ENCODE data around the gene AUTS2.
A peak's percentile ranks its signal among the peaks of the same experiment; 100 is the strongest.

Gene AUTS2

DNA sequence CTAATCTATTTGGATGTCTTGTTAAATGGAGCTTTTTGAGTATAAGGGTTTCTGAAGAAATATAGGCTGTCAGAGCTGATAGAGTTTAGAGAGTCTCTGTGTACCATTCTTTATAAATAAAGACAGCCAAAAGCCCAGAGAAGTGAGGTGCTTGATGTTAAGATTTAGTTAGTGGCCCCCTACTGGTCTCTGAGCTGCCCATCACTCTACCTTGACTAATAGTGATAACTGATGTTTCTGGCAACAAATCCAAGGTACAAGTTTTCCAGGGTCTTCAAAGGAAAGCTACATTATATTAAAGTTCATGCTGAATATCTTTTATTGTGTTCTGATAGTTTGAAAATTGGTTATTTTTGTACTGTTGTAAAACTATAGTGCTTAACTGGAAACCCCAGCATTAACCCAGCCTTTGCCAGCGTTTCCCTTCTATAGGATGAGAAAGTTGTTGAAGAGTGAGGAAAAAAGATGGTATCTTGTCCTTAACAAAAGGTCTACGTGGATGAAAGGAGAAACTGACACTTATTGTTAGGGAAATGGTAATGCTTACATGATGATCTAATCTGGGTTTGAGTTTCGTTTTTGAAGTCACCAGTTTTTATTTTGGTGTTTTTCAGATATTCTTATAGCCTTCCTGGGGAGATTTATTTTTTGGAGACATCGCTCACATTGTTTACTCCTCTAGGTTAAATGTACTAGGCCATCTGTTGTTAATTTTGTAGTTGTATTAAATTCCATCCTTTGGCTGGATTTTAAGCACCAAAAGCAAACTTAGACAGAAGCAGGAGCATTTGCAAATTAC lies 79.0 kb downstream of the AUTS2 start:
- DNase-seq: no peak
- in situ Hi-C loops (cut with MboI; ENCODE audit: low pct_unique_long_range_greater_than_20kb, low sequenced_read_pairs): no loop called here

DNA sequence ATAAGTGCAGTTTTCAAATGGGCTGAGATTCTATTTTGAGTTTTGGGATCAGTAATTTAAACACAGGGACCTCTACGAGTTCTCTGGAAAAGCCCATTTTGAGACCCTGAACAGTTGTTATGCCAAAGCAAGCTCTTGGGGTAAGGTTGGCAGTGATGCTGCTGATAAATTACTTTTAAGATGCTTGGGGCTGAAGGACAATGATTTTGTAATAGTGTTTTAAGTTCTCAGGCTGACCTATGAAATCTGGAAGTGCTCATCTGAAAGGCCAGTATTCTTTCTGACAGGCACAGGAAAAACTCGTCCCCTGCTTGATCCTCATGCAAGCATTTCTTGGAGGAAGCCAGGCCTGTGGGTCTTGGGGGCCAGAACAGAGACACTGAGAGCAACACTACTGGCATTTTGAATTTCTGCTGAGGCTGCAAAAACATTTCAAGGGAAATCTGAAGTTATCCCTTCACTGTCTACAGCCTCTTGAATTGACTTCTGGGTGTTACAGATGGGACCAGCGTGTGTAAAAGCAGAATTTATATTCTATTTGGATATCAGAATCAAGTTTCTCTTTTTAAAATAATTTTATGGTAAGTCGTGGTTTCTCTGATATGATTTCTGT lies 79.7 kb downstream of the AUTS2 start:
- in situ Hi-C loops (cut with MboI; ENCODE audit: low pct_unique_long_range_greater_than_20kb, low sequenced_read_pairs): no loop called here
- DNase-seq: no peak

DNA sequence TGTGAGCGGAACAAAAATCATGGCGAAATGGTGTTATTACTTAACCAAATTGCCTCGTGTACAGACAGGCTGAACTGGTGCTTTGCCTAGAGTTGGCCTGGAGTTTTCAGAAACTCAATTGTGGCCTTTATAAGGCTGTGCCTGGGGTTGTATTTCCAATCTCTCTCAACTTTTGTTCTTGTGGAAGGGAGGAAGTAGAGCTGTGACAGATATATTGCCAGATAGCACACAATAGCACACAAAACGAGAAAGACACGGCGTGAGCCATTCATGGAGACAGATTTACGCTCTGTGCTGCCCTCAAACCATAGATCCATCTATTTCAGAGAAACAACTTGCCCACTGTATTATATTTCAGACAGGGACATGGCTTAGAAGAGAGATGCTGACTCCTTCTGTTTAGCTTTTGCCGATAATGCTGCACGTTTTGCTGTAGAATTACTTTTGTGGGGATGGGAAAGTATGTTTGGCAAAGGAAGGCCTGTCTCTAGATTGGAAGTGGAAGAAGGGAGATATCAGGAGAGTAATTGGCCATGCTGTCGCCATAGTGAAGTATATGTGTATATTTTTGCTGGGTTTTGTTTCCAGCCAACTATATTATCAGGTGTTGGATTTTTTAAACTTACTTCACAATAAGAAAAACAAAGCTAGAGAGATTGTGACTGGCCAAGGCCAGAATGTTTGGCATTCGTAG lies 80.4 kb downstream of the AUTS2 start:
- peak; percentile 9 for DNase-seq
- in situ Hi-C loops (cut with MboI; ENCODE audit: low pct_unique_long_range_greater_than_20kb, low sequenced_read_pairs): no loop called here

DNA sequence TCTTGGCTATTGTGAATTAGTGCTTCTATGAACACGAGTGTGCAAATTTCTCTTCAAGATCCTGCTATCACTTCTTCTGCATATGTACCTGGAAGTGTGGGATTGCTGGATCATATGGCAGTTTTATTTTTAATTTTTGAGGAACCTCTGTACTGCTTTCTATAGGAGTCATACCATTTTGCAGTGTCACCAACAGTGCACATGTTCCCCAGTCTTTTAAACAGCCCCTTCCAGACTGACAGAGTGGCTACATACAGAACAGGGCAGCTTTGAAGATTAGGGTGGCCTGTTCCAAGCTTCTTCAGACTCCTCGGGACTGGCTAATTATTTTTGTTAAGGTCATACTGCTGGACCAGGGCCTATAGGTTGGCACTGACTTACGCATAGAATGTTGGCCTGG lies 82.9 kb downstream of the AUTS2 start:
- in situ Hi-C loops (cut with MboI; ENCODE audit: low pct_unique_long_range_greater_than_20kb, low sequenced_read_pairs): no loop called here
- DNase-seq: no peak

DNA sequence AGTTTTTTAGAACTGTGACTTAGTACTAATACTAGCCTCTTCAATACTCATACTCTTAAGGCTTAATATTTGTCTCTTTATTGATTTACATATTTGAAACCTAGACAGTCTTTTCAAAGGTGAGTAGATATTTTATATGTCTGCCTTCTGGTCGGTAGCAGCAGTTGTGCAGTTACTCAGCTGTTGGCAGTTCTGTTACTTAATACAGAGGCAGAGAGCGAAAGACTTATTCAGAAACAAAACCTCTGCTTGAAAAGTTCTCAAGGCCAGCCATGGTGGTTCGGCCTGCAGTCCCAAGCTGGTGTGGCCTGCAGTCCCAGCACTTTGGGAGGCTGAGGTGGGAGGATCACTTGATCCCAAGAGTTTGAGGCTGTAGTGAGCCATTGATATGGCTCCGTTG lies 84.2 kb downstream of the AUTS2 start:
- no peak for DNase-seq

DNA sequence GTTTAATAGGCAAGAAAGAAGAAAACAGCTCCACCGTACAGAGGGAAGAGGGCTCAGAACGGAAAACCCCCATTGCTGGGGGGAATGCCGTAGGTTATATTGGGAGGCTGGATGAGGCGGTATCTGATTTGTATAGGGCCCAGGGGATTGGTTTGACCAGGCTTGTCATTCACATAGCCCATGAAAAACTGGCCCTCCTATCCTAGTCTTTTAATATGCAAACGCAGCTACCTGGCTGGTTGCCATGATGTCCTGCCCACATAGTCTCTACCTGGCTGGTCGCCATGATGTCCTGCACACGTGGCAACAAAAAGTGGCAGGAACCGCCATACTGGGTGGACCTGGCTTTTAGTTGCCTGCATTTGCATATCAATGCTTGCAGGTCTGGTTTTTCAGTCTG lies 84.7 kb downstream of the AUTS2 start:
- no peak for DNase-seq
- in situ Hi-C loops (cut with MboI; ENCODE audit: low pct_unique_long_range_greater_than_20kb, low sequenced_read_pairs): no loop called here

More for the DNA sequence above, 84.2 kb downstream of the AUTS2 start:
- in situ Hi-C loops (cut with MboI; ENCODE audit: low pct_unique_long_range_greater_than_20kb, low sequenced_read_pairs): no loop called here

DNA sequence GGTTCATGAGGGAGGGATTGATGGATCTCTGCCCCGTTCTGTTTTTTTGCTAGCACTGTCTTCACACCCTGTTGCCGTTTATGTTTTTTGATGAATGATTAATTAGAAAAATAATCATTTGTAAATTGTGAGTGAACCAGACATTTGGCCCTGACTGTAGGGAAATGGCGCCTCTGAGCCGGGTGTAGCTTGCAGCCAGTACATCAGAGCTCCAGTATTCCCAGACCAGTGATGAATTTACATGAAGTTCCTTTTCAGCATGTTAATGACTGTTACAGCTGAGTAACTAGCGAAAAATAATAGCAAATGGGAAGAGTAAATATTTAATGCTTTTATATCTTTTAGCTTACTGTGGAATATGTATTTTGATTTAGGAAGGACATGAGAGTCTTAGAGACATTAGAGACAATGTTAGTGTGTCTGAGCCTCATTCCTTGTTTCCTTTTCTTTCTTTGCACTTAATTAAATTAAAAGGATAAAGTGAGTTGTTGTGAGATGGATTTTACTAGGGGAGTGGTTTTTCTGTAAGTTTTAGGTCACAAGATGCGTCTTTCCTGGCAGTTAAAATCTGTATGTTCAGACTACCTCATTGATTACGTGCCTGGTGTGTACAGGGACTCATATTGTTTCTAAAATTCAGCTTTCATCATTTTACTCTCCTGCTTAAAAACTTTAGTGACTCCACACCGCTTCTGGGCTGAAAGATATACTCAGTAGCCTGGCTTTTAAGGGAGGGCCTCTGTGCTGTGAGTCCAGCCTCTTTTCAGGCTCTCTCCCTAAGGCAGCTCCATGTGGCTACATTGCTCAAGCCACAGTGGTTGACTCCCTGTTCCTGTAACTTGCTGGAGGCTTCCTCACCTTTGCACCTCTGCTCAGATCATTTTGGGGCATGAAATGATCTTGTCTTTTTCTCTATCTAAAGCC lies 86.4 kb downstream of the AUTS2 start:
- no peak for DNase-seq
- in situ Hi-C loops (cut with MboI; ENCODE audit: low pct_unique_long_range_greater_than_20kb, low sequenced_read_pairs): no loop called here

DNA sequence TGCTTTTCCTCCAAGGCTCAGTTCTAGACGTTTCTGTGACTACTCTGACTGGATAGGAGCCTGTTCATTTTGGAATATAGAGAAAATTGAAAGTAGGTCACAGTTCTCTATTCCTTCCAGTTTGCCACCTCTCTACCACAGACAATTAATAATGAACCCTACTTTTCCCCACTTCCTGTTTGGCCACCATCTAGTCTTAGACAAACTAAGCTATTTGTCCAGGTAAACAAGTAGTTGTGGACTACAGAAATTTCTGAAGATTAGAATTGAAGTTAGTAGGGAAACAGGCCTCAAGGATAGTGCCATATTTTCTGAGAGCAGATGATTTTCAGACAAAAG lies 87.0 kb downstream of the AUTS2 start:
- in situ Hi-C loops (cut with MboI; ENCODE audit: low pct_unique_long_range_greater_than_20kb, low sequenced_read_pairs): no loop called here
- DNase-seq: no peak

DNA sequence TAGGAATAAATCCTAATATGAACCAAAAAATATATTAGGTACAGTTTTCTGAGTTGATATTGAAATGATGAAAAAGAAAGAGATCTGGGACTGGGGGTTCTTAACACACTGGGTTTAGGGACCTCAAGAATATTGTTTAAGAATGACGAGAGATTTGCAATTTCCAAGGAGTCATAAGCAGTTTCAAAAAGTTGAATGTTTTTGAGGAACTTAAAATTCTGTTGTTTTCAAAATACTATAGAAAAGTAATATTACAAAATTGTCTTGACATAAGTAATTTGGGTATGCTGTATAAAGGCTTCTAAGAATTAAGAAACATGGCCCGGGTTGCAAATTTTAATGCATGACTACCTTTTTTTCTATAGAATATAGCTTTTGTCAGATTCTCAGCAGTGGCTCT lies 88.1 kb downstream of the AUTS2 start:
- DNase-seq: no peak
- in situ Hi-C loops (cut with MboI; ENCODE audit: low pct_unique_long_range_greater_than_20kb, low sequenced_read_pairs): no loop called here

DNA sequence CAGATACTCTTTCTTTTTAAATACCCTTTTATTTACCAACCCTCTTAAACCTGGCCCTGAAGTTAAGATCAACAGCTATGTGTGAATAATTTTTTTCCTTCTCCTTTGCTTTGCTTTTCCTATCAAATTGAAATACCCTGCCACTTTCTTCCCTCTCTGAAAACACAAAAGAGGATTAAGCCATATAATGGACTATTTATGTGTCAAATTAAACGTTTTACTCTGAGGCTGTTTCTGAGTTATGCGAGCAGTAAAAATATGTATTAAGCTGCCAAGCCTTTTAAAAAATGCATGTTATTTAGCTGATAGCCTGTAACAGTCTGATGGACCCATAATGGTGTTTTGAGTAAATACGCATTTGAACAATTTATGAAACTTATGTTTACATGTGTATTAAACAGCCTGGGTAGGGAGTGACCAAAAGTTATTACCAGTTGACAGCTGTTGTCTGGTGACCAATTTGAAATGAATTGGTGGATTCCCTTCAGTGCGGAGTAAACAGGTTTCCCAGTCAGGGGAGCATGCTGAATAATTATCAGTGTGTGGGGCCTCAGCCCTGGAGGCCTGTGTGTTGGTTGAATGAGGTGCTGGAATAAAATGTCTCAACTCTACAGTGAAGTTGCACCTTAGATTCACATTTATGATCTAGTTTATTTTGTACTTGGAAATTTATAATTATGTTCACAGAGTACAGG lies 89.6 kb downstream of the AUTS2 start:
- in situ Hi-C loops (cut with MboI; ENCODE audit: low pct_unique_long_range_greater_than_20kb, low sequenced_read_pairs): no loop called here
- DNase-seq: no peak

DNA sequence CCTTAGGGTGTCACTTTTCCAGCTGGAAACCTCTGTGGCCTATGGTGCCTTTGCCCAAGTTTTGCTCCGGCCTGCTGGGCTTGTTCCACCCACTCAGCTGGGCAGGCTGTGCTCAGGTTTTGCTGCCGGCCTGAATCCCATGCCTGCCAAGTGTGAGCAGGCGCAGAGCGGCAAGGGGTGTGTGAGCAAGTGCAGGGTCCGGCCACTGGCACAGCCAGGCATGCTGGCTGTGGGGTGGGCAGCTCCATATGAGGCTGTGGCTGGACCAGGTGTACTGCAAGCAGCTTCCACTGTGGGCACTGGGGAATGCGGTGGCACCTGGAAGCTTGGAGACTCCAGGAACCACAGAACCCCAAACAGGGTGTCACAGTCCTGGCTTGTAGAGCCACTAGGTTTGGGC lies 92.1 kb downstream of the AUTS2 start:
- in situ Hi-C loops (cut with MboI; ENCODE audit: low pct_unique_long_range_greater_than_20kb, low sequenced_read_pairs): no loop called here
- DNase-seq: no peak

DNA sequence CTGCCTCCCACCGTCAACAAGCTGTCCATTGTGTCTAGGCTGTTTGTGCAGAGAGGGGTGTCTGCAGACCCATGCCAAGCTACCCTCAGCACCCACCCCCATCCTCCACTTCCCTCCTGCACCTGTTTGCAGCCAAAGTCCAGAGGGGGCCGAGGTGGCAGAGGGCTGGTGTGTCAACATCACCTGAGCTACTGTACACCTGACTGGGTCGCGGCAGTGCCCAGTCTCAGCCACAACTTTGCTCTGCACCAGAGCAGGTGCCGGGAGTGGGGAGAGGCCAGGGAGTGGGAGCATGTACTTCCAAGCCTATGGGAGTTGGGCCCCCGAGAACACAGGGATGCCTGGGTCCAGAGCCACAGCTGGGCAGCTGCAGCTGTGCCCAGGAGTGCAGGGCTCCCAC lies 93.1 kb downstream of the AUTS2 start:
- in situ Hi-C loops (cut with MboI; ENCODE audit: low pct_unique_long_range_greater_than_20kb, low sequenced_read_pairs): no loop called here
- no peak for DNase-seq

DNA sequence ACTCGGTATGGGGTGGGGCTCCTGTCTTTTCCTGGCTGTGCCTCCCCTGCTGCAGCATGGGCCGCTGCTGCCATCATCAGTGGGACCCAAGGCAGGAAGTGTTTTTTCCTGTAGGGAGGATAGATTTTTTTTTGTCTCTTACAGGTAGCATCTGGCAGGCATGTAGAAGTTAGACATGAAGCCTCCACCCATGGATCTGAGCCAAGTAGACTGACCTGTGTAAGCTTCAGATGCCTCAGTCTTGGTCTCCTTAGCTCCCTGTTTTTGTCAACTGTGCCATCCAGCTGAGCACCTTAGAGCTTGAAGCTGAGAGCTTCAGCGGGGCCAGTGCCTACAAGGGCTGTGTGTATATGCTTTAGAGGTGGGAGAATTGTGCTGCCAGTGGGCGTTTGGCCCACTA lies 93.5 kb downstream of the AUTS2 start:
- in situ Hi-C loops (cut with MboI; ENCODE audit: low pct_unique_long_range_greater_than_20kb, low sequenced_read_pairs): no loop called here

DNA sequence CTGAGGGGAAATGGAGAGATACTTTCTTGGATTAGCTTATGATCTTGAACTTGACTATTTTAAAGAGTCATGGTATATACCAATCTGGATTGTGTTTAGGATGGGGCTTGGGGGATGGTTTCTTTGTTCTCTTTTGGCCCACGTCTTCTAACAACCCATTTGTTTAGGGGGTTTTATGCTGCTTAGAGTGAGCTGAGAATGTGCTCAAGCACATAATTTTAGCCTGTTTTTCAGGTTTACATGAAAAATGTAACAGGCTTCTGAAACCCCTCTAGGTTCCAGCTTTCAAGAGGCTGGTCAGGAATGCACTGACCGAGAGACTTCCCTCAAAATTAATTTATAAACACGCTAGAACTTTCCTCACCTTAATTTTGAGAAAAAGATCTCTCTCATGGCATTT lies 94.3 kb downstream of the AUTS2 start:
- in situ Hi-C loops (cut with MboI; ENCODE audit: low pct_unique_long_range_greater_than_20kb, low sequenced_read_pairs): no loop called here
- no peak for DNase-seq

More for the DNA sequence above, 93.5 kb downstream of the AUTS2 start:
- DNase-seq: no peak

DNA sequence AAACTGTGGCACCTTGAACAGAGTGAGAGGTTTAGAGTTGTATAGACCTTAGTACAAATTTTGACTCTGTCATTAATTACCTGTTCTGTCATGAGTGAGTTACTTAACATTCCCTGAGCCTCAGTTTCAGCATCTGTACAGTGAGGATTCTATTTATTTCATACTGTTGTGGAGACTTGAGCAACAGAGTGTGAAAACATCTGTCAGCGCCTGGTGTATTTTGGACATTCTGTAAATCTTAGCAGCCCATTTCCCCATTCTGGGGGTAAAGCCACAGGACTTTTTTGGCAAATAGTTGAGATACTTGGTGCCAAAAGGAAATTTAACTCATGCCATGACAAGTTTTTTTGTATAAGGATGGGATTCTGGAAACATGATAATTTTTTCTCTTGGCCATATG lies 94.8 kb downstream of the AUTS2 start:
- in situ Hi-C loops (cut with MboI; ENCODE audit: low pct_unique_long_range_greater_than_20kb, low sequenced_read_pairs): no loop called here
- no peak for DNase-seq

DNA sequence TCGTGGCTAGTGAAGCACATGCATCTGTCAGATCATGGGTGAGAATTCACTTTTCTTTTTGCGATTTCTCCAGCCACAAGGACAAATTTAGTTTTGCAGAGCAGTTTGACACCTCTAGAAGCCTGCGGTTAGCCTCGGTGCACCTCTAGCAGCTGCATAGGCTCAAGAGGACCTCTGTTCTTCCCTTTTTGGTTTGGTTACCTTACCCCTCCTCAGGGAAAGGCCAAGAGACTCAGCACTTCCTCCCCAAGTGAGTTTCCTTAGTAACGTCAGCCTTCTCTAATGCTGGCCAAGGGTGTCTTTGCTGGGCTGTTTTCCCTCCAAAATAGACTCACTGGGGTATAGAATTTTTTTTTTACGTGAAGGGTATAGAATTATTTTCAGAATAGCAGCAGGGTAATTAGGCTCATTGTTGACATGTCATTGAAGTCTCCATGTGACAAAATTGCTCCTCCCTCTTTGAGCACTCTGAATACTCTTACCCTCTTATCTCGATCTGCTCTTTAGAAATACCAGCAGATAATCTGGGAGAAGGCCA lies 97.8 kb downstream of the AUTS2 start:
- peak; percentile 43 for DNase-seq
- in situ Hi-C loops (cut with MboI; ENCODE audit: low pct_unique_long_range_greater_than_20kb, low sequenced_read_pairs): no loop called here

DNA sequence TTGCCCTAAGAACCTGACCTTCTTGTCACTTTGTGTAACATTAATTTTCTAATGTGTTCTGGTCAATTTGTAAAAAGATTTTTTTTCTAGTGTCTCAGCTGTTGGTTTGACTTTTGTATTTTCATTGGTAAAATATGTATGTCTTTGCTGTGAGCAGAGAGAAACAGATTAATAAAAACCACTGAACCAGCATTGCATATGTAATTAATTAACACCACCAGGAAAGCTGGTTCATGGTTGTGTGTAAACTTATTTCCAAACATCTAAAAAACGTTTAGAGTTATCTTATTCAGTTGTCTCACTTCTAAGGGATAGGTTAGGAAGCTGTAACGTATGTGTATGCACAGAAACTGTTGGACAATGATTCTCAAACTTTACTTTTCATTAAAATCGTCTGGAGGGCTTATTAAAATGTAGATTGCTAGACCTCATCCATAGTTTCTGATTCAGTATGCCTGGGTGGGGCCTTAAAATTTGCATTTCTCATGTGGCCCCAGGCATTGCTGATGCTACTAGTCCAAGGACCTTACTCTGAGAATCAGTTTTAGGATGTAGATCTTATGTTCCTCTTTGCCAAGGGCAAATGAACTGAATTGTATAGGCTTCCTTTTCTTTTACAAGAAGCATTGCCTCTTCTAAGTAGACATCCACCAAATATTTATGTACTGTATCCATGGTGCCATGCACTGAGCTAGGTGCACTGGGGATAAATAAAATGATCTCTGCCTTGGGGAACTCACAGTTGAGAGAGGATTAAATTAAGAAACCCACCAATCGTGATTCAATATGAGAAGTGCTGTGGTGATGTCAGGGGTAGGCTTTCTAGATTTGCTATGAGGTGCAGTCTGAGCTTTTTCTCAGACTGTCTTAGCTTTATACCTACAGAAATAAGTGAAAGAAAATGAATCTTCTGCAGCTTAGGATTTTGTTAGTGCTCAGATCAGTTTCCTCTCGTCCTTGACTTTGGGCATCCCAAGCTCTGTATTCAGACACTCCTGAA lies 98.7 kb downstream of the AUTS2 start:
- in situ Hi-C loops (cut with MboI; ENCODE audit: low pct_unique_long_range_greater_than_20kb, low sequenced_read_pairs): no loop called here
- no peak for DNase-seq

Data from KBM-7 (cell line).